HEK293T (cell line): Measurements from ENCODE around the gene TCF12.

ENCODE experiments used
- ARNT ChIP-seq: fragments of 450-650 bp; IDR thresholded peaks from 2 replicates; pipeline ENCODE4 v1.6.1; 2017; ENCODE audit warnings: mild to moderate bottlenecking
- ELF4 ChIP-seq: fragments of 450-650 bp; IDR thresholded peaks from 2 replicates; pipeline ENCODE4 v1.6.1; 2017; ENCODE audit warnings: antibody characterized with exemption
- FOXA1 ChIP-seq: fragments of 450-650 bp; IDR thresholded peaks from 2 replicates; pipeline ENCODE4 v1.6.1; 2016; ENCODE audit warnings: mild to moderate bottlenecking
- FOXK2 ChIP-seq: fragments of 450-650 bp; IDR thresholded peaks from 2 replicates; pipeline ENCODE4 v1.6.1; 2016; ENCODE audit warnings: mild to moderate bottlenecking
- FOXM1 ChIP-seq: fragments of 450-650 bp; IDR thresholded peaks from 2 replicates; pipeline ENCODE4 v1.6.1; 2017; ENCODE audit warnings: mild to moderate bottlenecking, borderline replicate concordance
- SP1 ChIP-seq: fragments of 450-650 bp; IDR thresholded peaks from 2 replicates; pipeline ENCODE4 v1.6.1; 2017
- SUZ12 ChIP-seq: fragments of 450-650 bp; IDR thresholded peaks from 2 replicates; pipeline ENCODE4 v1.6.1; 2016; ENCODE audit warnings: mild to moderate bottlenecking

DNA sequence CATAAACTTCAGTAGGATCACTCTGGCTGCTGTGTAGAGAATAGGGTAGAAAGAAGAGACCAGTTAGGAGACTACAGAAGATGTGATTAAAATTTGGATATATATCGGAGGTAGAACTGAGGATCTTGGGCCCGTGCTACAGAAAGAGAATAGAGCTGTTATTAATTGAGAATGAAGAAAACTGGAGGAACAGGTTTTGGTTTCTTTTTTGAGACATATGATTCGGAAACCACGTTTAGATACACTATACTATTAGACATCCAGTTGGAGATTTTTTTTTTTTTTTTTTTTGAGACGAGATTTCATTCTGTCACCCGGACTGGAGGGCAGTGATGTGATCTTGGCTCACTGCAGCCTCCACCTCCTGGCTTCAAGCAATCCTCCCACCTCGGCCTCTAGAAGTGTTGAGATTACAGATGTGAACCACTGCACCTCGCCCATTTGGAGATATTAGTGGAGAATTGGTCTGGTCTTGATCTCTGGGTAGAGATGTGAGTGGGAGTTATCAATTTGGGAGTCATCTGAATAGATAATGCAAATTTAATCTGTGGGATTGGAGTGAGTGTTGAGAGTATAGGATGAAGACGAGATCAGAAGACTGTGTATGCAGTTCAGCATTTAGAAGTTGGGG, 50.9 kb downstream of the TCF12 start:
- TF ChIP-seq FOXM1 (no peak), ARNT (no peak), FOXK2 (no peak), FOXA1 (no peak), SP1 (no peak), ELF4 (no peak), SUZ12 (no peak)
